HCT116 (cell line): ENCODE measurements around the gene SECISBP2.

Source experiments
- CBX3 ChIP-seq: IDR thresholded peaks from 2 replicates; pipeline ENCODE4 v1.6.1; 2012; ENCODE audit warnings: low read depth
- CTCF ChIP-seq, 3 experiments: fragments of 200-600 bp in 1 of 3; sonication (generic) in 1 of 3; IDR thresholded peaks in 2 of 3; conservative IDR thresholded peaks in 1 of 3; 2 replicates each; pipeline ENCODE4 v1.5.1; 2012 to 2017; ENCODE audit warnings: low read depth in 2 of 3, low read length in 2 of 3, antibody characterized with exemption in 1 of 3, borderline replicate concordance in 1 of 3, control low read depth in 1 of 3, mild to moderate bottlenecking in 1 of 3, mixed read lengths in 1 of 3, mixed run types in 1 of 3, moderate library complexity in 1 of 3; ENCODE audit not compliant: insufficient read depth in 1 of 3
- EGR1 ChIP-seq: IDR thresholded peaks from 2 replicates; pipeline ENCODE4 v1.6.1; 2012; ENCODE audit warnings: low read depth
- EZH2 ChIP-seq: fragments of 200-600 bp; sonication (generic); IDR thresholded peaks from 2 replicates; pipeline ENCODE4 v1.6.1; 2017; ENCODE audit warnings: antibody characterized with exemption, mixed run types
- EZH2phosphoT487 ChIP-seq: fragments of 200-600 bp; IDR thresholded peaks from 2 replicates; pipeline ENCODE4 v1.6.1; 2018; ENCODE audit warnings: antibody characterized with exemption, borderline replicate concordance
- JUND ChIP-seq: IDR thresholded peaks from 2 replicates; pipeline ENCODE4 v1.6.1; 2012
- POLR2A ChIP-seq: IDR thresholded peaks from 2 replicates; pipeline ENCODE4 v1.7.0; 2011; ENCODE audit warnings: borderline replicate concordance; ENCODE audit not compliant: insufficient read depth, insufficient read length; ENCODE audit errors: extremely low read depth
- POLR2AphosphoS5 ChIP-seq: IDR thresholded peaks from 2 replicates; pipeline ENCODE4 v1.6.1; 2011; ENCODE audit warnings: mild to moderate bottlenecking, low read depth, low read length, moderate library complexity
- RAD21 ChIP-seq: IDR thresholded peaks from 2 replicates; pipeline ENCODE4 v1.6.1; 2012; ENCODE audit warnings: low read depth, mild to moderate bottlenecking
- SRF ChIP-seq: IDR thresholded peaks from 2 replicates; pipeline ENCODE4 v1.6.1; 2012; ENCODE audit warnings: low read depth
- ZFX ChIP-seq: fragments of 450-650 bp; IDR thresholded peaks from 2 replicates; pipeline ENCODE4 v1.6.1; 2017
- TF ChIP-seq, protein P1 (sequence below): IDR thresholded peaks from 2 replicates; pipeline ENCODE4 v1.6.1; 2012; ENCODE audit warnings: low read depth

GRCh38 chr9:89386206-89386605 is 67.9 kb downstream of the SECISBP2 start:
- TF ChIP-seq CTCF (IDR thresholded peaks at IDR 0.05 in 2 of 3, conservative IDR thresholded peaks at IDR 0.05 in 1 of 3; ENCODE audit: borderline replicate concordance in 1 of 3, insufficient read depth in 1 of 3, low read depth in 2 of 3, low read length in 2 of 3) (no peak), RAD21 (no peak), POLR2AphosphoS5 (no peak), EZH2 (no peak), EZH2phosphoT487 (no peak), SRF (no peak), JUND (no peak), EGR1 (no peak), POLR2A (no peak), CBX3 (no peak), ZFX (no peak)
- TF ChIP-seq, protein P1, sequence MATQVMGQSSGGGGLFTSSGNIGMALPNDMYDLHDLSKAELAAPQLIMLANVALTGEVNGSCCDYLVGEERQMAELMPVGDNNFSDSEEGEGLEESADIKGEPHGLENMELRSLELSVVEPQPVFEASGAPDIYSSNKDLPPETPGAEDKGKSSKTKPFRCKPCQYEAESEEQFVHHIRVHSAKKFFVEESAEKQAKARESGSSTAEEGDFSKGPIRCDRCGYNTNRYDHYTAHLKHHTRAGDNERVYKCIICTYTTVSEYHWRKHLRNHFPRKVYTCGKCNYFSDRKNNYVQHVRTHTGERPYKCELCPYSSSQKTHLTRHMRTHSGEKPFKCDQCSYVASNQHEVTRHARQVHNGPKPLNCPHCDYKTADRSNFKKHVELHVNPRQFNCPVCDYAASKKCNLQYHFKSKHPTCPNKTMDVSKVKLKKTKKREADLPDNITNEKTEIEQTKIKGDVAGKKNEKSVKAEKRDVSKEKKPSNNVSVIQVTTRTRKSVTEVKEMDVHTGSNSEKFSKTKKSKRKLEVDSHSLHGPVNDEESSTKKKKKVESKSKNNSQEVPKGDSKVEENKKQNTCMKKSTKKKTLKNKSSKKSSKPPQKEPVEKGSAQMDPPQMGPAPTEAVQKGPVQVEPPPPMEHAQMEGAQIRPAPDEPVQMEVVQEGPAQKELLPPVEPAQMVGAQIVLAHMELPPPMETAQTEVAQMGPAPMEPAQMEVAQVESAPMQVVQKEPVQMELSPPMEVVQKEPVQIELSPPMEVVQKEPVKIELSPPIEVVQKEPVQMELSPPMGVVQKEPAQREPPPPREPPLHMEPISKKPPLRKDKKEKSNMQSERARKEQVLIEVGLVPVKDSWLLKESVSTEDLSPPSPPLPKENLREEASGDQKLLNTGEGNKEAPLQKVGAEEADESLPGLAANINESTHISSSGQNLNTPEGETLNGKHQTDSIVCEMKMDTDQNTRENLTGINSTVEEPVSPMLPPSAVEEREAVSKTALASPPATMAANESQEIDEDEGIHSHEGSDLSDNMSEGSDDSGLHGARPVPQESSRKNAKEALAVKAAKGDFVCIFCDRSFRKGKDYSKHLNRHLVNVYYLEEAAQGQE: no peak
